Ectodermal cell (in vitro differentiated cells): ENCODE measurements around the gene PAN3.
"Not testable (repeated sequence)": the region's sequence is repeated elsewhere in the genome, so short reads cannot be mapped to it uniquely, and the experiment has no call there.

Experiments
- H3K27ac ChIP-seq: 2 replicates; pipeline ENCODE4 v1.7.0; 2013; ENCODE audit warnings: mild to moderate bottlenecking, low read depth, low read length; ENCODE audit not compliant: insufficient read depth, poor library complexity, severe bottlenecking
- H3K27me3 ChIP-seq: 2 replicates; pipeline ENCODE4 v1.7.0; 2013; ENCODE audit warnings: mild to moderate bottlenecking, low read length; ENCODE audit not compliant: insufficient read depth, control insufficient read depth, poor library complexity, severe bottlenecking
- H3K36me3 ChIP-seq: one replicate; pipeline ENCODE4 v1.7.0; 2013; ENCODE audit warnings: low read length; ENCODE audit not compliant: control insufficient read depth, insufficient read depth
- H3K4me1 ChIP-seq: one replicate; pipeline ENCODE4 v1.7.0; 2013; ENCODE audit warnings: low read length; ENCODE audit not compliant: control insufficient read depth, insufficient read depth
- H3K4me3 ChIP-seq: 2 replicates; pipeline ENCODE4 v1.7.0; 2013; ENCODE audit warnings: low read depth, low read length, control low read depth; ENCODE audit not compliant: insufficient read depth
- H3K9me3 ChIP-seq: 2 replicates; pipeline ENCODE4 v1.7.0; 2013; ENCODE audit warnings: mild to moderate bottlenecking, low read length, moderate library complexity; ENCODE audit not compliant: control insufficient read depth
- WGBS, 2 experiments: methylation state at CpG; one replicate each; pipeline ENCODE4 v1.1.7; 2013; ENCODE audit warnings: missing lambda C conversion rate in 2 of 2; 5-methylcytosine and 5-hydroxymethylcytosine counted together

The PAN3 gene

GRCh38 chr13:28136916-28137315, 1.4 kb upstream of the PAN3 start:
- H3K4me3 ChIP-seq = peak overlapping the region; percentile 95
- no peaks in the 10 kb centered on the region for H3K27me3 ChIP-seq
- no peaks in the 10 kb centered on the region for H3K36me3 ChIP-seq
- H3K27ac ChIP-seq = no peak overlapping the region
- no peaks in the 10 kb centered on the region for H3K9me3 ChIP-seq
- 90 to 93% methylated on average over 7 of the region's 7 CpGs for WGBS, 2 experiments
- H3K4me1 ChIP-seq = peaks cover 7% of the 10 kb centered on the region

- Histone ChIP-seq H3K36me3 (no peaks in the 10 kb centered on the region), H3K4me3 (peak overlapping the region; percentile 95), H3K9me3 (no peaks in the 10 kb centered on the region), H3K27ac (peak overlapping the region; percentile 93), H3K27me3 (no peaks in the 10 kb centered on the region), H3K4me1 (peaks cover 7% of the 10 kb centered on the region)
- 0 to 3% methylated on average over 7 to 11 of the region's 11 CpGs for WGBS, 2 experiments
These were observed 749 bp upstream of the PAN3 start for GRCh38 chr13:28137596-28137995.

GRCh38 chr13:28138756-28139470, 568 bp downstream of the PAN3 start:
- Histone ChIP-seq H3K27me3 (no peaks in the 10 kb centered on the region), H3K4me1 (peaks cover 7% of the 10 kb centered on the region), H3K9me3 (no peaks in the 10 kb centered on the region), H3K27ac (peak overlapping the region; percentile 93), H3K4me3 (peak overlapping the region; percentile 95), H3K36me3 (no peaks in the 10 kb centered on the region)
- WGBS, 2 experiments = 1% methylated on average over 60 of the region's 60 CpGs

- H3K27ac ChIP-seq = peak overlapping the region; percentile 93
- no peaks in the 10 kb centered on the region for H3K27me3 ChIP-seq
- H3K9me3 ChIP-seq = no peaks in the 10 kb centered on the region
These were observed 2.2 kb downstream of the PAN3 start for GRCh38 chr13:28140433-28141125.

GRCh38 chr13:28141542-28141941, 3.2 kb downstream of the PAN3 start:
- H3K4me1 ChIP-seq, H3K36me3 ChIP-seq, H3K9me3 ChIP-seq, H3K27me3 ChIP-seq, H3K4me3 ChIP-seq, H3K27ac ChIP-seq: not testable (repeated sequence)
- WGBS, 2 experiments = 54 to 58% methylated on average over 10 of the region's 10 CpGs

More at GRCh38 chr13:28140433-28141125, 2.2 kb downstream of the PAN3 start:
- Histone ChIP-seq H3K4me1 (peaks cover 7% of the 10 kb centered on the region), H3K4me3 (peak overlapping the region; percentile 95), H3K36me3 (no peaks in the 10 kb centered on the region)
- WGBS, 2 experiments = 38 to 41% methylated on average over 10 of the region's 10 CpGs

GRCh38 chr13:28145049-28145448, 6.7 kb downstream of the PAN3 start:
- WGBS, 2 experiments = 93 to 95% methylated on average over 4 to 6 of the region's 6 CpGs
- H3K4me1 ChIP-seq = no peaks in the 10 kb centered on the region
- no peaks in the 10 kb centered on the region for H3K36me3 ChIP-seq
- no peak overlapping the region for H3K27ac ChIP-seq
- no peaks in the 10 kb centered on the region for H3K27me3 ChIP-seq
- no peaks in the 10 kb centered on the region for H3K9me3 ChIP-seq
- no peak overlapping the region for H3K4me3 ChIP-seq

GRCh38 chr13:28147495-28147894, 9.2 kb downstream of the PAN3 start:
- 84 to 93% methylated on average over 1 of the region's 1 CpG for WGBS, 2 experiments
- H3K9me3 ChIP-seq = no peaks in the 10 kb centered on the region
- no peak overlapping the region for H3K4me3 ChIP-seq
- no peaks in the 10 kb centered on the region for H3K4me1 ChIP-seq
- H3K36me3 ChIP-seq = no peaks in the 10 kb centered on the region
- H3K27me3 ChIP-seq = no peaks in the 10 kb centered on the region
- H3K27ac ChIP-seq = no peak overlapping the region

- H3K4me1 ChIP-seq = no peaks in the 10 kb centered on the region
- H3K9me3 ChIP-seq = no peaks in the 10 kb centered on the region
- no peak overlapping the region for H3K27ac ChIP-seq
- H3K27me3 ChIP-seq = no peaks in the 10 kb centered on the region
- H3K36me3 ChIP-seq = peaks cover 5% of the 10 kb centered on the region
- 93 to 95% methylated on average over 4 of the region's 4 CpGs for WGBS, 2 experiments
- no peak overlapping the region for H3K4me3 ChIP-seq
These were observed 20.7 kb downstream of the PAN3 start for GRCh38 chr13:28159057-28159456.

- Histone ChIP-seq H3K4me3 (no peak overlapping the region), H3K4me1 (no peaks in the 10 kb centered on the region), H3K27me3 (no peaks in the 10 kb centered on the region), H3K27ac (no peak overlapping the region), H3K36me3 (peaks cover 2% of the 10 kb centered on the region), H3K9me3 (no peaks in the 10 kb centered on the region)
- WGBS, 2 experiments = 31 to 35% methylated on average over 1 of the region's 1 CpG
These were observed 23.0 kb downstream of the PAN3 start for GRCh38 chr13:28161370-28161769.

- no peaks in the 10 kb centered on the region for H3K4me1 ChIP-seq
- WGBS, 2 experiments = 71 to 98% methylated on average over 2 to 4 of the region's 4 CpGs
These were observed 25.2 kb downstream of the PAN3 start for GRCh38 chr13:28163587-28163986.

More at GRCh38 chr13:28163587-28163986, 25.2 kb downstream of the PAN3 start:
- Histone ChIP-seq H3K27me3 (no peaks in the 10 kb centered on the region), H3K9me3 (no peaks in the 10 kb centered on the region), H3K36me3 (no peaks in the 10 kb centered on the region), H3K27ac (no peak overlapping the region), H3K4me3 (no peak overlapping the region)
